Retina (tissue), 1 donor: ENCODE data around the gene ARID5A.

Experiments
- DNase-seq: peaks from one replicate; pipeline ENCODE4 v3.0.0-alpha.2; 2016

Gene ARID5A

DNA sequence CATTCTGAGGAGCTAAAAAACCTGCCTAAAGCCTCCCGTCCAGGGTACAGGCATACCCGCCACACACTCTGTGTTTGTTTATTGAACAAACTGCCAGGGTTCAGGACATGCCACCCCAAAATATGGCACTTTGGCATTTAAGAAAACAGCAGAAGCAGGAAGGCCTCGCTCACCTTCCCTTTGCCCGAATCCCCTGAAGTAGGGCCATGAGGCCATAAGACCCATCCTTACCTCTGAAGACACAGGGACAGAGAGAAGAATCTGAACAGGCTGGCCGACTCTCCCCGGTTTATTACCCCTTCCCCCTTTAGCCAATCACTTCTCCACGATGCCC is 29.7 kb upstream of the ARID5A start:
- no peak for DNase-seq

DNA sequence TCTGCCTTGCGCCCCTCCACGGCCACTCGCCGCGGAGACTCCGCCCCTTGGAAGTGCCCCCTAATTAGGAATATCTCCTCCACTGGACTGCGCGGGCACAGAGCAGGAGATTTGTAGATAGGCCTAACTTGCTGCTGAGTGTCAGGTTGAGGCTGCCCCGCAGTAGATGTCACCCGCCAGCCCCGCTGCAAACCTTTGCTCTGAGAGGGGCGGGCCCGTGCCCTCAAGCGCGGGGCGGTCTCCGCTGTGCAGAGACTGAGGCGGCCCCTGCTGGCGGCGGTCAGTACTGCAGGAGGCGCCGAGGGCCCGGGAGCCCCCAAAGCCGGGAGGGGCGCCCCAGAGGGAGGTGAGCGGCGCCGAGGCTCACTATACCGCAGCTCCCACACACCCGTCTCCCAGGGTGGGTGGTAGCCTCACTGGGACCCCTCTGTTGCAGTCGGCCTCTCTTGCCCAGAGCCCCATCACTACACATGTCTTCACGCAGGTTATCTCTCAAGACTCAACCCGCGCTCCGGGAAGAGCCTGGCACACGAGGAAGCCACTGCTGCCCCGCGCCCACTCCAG is 28.5 kb upstream of the ARID5A start:
- peak; percentile 92 for DNase-seq

DNA sequence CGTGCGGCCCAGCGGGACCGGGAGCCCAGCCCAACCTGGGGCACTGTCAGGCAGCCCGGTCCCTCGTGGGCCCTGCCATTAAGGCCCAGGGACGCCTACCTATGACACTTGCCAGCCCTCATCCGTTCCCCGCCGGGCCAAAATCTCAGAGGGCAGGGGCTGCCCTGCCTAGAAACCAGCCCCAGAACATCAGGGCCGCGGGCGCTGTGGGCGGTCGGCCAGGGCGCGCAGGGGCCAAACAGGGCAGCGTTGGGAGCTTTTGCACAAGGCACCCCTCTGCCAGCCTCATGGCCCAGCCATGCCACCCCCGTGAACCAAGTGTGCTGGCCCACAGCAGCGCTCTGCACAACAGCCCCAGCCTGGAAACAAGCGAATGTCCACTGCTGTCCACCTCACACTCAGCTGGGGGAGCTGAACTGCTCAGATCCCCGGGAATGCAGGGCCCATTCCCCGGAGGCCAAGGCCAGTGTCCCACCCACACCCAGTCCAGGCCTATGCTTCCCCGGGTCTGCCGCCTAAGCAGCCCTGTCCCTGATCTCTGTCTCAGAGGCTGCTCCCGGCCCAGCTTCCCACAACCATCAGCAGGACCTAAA is 27.9 kb upstream of the ARID5A start:
- no peak for DNase-seq

DNA sequence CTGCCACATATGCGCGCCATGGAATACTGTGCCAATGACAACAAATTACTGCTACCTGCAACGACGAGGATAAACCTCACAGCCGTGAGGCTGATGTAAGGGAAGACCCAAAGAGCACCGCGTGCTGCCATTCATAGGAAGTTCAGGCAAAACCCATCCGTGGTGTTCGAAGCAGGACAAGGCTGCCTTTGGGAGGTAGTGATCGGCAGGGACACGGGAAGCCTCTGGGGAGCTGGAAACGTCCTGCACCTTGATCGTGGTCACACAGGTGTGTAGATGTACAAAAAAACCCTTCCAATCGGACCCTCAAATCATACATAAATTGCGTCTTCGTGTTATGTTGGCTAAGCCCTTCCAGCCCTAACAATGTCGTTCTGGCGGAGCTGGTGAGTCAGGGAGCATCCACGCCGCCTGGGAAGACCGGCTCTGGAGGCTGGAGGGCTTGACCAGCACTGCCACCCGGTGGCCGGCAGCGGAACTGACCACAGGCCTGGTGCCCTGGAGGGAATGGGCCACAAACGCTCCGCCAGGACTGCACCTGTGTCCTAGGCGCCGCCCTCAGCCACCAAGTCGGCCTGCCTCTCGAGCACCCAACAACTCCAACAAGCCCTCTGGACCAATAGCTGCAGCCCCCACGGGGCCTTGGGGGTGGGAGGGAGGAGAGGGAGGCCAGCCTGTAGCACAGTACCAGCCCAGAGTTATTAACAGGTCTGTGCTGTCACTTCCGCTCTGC is 27.3 kb upstream of the ARID5A start:
- peak; percentile 93 for DNase-seq

DNA sequence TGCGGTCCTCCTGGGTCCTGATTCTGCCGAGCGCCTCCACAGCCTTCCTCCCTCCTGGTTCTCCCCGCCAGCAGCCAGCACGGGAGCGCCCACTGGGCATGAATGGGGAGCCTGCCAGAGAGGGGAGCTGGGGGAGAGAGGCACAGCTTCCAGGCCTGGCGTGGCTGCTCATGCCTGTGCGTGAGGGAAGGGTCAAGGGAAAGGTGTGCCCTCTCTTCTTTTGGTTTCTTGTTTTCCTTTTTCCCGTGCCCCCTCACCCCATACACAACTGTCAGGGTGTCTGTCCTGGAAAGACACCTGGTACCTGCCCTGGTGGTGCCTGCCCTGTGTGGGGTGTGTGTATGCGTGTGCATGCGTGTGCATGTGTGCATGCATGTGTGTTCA is 26.7 kb upstream of the ARID5A start:
- no peak for DNase-seq

DNA sequence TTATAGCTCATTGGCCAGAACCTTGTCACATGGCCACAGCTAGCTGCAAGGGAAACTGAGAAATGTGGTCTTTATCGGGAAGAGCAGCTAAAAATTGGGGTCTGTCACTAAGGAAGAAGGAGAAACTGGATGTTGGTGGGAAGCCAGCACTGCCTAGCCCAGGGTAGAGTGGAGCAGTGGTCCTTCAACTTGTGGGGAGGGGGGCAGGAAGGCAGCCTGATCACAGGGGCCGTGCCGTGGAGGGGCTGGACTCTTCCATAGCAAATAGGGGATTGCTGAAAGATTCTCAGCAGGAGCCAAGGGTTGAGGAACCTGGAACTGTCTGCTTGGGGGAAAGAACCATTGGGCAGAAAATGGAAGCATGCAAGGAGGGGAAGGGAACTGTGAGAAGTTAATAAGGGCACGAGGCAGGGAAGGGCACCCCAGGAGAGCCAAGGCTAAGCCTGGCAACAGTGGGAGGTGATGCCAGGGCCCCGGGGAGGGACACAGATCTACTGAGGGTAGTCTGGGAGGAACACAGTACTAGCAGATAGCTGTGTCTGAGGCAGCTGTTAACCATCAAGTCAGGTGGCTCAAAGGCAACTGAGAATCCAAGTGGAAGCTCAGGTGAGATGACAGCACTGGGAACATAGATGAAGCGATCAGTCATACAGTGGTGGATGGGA is 25.5 kb upstream of the ARID5A start:
- no peak for DNase-seq

DNA sequence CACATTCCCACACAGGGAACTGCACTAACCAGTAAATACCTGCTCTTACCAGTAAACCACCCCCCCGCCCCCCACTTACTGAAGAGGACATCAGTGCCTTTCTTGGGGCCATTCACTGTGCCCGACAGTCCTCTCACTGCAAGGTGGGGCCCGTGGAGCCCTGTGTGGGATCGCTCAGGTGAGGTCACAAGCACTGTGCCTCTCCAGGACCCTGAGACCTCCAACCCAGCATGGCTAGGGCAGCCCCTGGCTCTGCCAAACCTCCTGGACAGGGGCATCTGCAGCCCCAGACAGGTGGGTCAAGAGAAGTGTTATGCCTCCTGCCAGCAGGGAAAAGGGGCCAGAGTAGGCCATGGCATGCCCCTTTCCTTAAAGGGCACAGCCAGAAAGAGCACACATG is 24.7 kb upstream of the ARID5A start:
- no peak for DNase-seq

DNA sequence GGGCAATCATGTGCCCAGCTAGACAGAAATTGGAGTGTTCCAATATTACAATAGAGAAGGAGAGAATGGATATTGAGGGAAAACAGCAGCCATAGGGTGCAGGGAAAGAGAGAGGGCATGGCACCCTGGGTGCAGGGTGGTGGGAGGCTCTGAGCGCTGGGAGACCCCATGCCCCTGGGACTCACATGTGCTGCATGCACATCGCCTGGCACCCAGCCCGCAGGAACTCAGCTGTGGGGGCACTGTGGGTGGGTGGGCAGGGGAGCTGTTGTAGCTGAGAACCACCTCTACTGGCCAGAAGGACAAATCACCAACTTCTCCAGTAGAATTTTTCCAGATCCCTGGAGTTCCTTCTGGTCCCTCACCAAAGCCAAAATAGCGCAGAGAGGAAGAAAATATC is 24.2 kb upstream of the ARID5A start:
- DNase-seq = no peak

DNA sequence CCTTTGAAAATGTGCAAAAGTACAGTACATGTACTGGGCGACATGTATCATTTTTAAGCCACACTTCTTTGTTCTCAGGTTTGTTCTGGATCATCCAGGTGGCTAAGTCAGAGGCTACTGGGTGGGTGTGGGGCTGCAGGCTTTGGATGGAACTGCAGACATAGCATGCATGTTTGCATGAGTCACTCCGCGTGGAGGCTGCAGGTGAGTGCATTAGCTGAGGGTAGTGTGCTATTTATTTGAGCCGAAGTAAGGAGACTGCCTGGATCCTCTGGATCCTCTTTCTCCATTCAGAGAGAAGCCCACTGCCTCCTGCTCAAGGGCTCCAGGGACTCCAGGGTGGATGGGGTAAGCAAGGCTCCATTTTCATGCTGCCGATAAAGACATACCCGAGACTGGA is 22.0 kb upstream of the ARID5A start:
- no peak for DNase-seq

DNA sequence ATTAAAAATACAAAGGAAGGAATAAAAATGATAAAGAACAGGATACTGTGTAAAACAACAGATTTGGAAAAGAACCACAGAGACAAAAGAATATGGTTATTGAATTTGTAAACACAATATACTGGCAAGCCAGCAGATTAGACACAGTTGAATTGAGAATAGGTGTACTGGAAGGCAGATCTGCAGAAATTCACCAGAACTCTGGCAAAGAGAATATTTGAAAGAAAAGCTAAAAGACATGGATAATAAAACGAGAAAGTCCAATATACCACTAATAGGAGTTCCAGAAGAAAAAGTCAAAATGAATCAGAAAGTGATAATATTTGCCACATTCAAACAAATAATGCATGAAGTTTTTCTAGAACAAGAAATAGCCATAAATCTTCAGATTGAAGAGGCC is 19.5 kb upstream of the ARID5A start:
- DNase-seq = no peak

DNA sequence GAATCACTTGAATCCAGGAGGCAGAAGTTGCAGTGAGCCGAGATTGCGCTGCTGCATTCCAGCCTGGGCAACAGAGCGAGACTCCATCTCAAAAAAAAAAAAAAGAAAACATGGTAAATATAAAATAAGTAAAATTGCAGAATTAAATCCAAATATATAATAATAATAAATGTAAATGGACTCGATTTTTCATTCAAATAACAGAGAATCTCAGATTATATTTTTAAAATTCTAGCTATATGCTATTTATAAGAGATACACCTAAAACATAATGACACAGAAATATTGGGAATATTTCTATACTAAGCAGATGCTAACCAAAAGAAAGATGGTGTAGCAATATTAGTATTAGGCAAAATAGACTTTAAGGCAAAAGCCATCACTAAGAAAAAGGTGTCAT is 16.3 kb upstream of the ARID5A start:
- no peak for DNase-seq

DNA sequence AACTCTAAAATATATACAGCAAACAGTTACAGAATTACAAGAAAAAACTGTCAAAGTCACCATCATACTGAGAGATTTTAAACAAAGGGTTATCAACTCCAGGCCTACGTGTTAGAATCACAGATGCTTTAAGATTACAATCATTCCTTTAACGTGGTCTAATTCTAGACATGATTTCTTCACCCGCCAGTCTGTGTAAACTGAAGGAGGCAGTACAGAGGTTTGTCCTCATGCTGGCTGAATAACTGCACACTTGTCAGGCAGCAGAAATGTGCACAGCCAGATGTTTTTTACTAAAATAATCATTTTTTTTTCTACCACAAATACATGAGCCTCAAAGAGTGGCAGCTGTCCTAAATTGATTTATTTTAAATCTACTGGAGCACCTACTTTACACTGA is 15.9 kb upstream of the ARID5A start:
- no peak for DNase-seq

DNA sequence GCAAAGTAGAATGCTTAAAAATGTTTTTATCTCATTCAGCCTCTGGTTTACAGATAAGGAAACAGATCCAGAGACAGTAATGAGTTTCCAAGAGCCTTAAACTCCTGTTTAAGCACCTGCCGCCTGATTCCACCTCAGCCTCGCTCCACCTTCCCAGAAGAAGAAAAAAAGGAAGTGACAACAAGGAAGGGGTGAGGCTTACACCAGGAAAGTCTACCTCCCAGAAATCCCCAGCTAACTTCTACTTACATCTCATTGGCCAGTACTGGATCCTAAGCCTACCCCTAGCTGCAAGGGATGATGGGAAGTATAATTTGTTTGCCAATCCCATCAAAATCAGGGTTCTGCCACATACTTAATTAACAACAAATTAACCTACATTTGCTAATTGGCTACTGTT is 15.3 kb upstream of the ARID5A start:
- DNase-seq = no peak

DNA sequence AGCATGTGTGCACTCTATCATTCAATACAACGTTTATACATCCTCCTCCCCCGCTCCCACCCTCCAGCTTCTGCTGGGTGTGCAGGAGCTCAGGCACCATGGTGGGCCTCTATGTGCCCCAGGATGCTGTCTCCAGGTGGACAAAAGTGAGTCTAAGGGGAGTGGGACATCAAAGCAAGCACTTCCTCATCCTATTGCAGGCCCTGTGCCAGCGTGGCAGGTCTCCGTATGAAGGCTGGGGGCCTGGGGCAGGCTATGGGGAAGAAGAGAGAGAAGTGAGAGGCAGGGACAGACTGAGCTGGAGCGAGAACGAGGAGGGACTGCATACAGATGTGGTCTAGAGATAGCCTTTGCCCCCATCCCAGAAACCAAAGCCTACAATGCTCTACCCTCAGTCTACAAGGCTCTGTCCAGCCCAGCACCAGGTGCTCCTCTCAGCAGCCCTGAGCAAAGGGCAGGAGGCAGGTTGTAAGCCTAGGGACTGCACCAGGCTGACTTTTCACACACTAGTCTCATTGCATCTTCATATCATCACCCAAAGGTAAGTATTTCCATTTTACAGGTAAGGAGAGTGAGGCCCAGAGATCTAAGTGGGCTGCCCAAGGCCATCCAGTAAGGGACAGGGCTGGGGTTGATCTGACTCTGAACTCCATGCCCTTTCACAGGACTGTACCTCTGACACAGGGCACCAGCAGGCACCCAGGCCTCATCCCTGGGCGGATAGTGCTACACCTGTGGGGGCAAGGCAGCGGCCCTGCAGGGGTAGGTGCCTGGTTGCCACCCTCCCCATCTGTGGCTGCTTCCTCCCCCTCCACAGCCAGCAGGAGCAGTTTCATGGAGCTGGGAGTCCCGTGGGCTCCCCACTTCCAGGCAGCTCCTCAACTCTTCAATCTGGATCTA is 14.0 kb upstream of the ARID5A start:
- DNase-seq = no peak

DNA sequence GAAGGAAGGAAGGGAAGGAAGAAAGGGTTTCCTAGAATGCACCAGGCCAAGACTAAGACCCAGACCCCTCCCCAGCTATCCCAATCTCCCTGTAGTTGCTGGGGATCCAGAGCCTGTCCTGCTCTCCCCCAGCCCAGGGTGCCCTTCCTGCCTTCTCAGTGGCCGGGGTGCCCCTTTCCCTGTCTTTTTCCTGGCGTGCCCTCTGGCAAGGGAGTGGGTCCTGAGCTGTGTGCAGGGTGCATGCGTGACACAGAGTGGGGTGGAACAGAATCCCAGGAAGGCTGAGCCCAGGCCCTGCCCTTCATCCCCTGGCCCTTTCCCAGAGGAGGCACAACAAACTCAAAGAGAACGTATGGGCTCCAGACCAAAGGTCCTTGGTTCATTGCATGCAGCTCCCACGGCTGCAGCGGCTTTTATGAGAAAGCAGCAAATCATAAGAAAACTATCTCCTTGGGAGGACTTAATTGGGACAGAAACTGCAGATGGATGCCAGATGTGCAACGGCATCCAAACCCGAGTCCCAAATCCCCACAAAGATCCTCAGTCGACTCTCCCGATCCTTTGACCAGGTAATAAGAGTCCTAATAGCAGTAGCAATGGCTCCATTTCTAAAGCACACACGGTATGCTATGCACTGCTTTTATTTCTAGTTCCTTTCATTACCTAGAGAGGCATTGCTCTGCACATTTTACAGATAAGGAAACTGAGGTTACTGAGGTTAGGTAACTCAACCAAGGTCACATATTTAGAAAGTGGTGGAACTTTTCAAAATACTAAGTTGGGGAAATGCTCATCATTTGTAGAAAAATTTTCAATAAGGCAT is 12.7 kb upstream of the ARID5A start:
- DNase-seq = no peak

DNA sequence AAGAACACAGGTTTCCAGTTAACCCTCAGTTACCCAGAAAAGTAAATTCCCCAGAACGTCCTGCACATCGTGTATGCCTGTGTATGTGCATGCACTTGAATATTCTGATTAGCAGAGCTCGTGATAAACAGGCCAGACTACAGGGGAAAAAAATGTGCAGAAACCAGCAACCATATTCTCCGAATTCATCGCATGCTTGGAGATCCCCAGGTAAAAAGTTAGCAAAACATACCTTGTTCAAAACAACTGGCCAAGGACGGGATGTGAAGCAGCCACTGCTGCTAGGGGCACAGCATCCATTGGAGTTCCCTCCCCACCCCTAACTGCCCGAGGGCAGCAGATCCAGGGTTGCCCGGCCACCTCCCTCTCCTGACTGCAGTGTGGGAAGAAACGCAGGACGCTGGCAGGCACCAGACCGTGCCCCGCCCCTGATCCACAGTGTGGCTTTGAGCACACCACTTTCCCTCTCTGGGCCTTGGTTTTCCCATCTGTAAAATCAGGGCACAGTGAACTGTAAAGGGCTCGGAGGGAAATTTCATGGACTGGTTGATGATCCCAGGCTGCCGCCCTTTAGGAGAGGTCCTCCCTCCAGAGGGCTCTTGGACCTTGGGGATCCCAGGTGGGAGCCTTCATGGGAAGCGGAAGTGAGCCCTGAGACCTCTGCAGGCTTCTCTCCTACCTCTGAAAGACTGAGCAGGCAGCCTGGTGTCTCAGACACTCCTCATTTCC is 11.9 kb upstream of the ARID5A start:
- no peak for DNase-seq

DNA sequence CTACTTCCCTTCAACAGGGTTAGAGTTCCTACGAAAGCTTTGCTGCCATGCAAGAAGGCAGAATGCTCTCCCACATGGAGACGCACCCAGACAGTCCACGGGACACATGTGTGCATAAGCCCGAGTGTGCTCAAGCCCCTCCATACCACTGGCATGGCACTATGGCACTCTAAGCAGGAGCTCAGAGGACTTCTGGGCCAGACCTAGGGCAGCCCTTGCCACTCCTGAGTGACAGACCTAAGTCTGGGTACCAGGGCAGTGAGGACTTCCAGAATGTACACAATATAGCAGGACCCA is 11.4 kb upstream of the ARID5A start:
- no peak for DNase-seq

DNA sequence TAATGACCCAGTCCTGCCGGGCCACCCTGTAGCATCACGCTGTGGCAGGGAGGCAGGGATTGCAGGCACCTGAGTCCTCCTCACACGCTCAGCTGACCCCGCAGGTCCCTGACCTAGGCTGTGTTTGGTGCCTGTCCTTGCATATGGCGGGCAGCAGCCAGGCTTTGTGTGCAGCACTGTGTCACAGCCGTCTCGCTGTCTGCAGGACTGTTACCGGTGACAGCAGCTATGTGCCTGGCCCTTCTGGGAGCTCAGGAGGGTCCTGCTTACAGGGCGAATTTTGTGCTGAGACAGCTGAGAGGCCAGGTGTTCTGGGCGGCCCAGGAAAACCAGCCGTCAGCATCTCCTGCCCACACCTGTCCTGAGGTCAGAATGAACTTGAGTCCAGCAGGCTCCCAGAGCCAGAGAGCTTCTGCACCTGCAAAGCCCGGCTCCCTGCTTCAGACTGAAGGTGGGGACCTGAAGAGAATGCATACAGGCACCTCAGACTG is 10.4 kb upstream of the ARID5A start:
- DNase-seq = no peak

DNA sequence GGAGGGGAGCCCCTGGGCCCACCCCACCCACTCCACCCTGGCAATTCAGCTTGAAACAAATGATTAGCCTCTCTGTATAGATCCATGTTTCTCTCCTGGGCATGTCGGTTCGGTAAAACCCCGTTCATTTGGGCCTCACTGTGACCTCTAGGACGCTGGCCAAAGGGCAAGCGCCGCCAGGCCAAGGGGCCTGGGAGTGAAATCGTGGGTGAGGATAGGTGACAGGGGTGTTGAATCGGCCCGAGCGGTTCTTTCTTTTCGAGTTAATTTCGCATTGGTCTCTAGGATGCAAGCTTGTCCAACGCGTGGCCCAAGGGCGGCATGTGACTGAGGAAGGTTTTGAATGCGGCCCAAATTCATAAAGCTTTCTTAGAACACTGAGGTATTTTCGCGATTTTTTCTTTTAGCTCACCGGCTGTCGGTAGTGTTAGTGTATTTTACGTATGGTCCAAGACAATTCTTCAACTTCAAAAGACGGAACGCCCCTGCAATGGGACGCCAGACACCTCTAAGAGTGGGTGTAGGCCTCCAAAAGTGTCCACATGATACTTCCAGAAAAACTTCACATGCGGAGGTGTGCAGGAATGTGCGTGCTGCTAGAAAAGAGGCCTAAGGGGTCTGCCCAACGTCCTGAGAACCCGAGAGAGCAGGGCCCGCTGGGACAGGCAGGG is 9.8 kb upstream of the ARID5A start:
- DNase-seq = no peak

DNA sequence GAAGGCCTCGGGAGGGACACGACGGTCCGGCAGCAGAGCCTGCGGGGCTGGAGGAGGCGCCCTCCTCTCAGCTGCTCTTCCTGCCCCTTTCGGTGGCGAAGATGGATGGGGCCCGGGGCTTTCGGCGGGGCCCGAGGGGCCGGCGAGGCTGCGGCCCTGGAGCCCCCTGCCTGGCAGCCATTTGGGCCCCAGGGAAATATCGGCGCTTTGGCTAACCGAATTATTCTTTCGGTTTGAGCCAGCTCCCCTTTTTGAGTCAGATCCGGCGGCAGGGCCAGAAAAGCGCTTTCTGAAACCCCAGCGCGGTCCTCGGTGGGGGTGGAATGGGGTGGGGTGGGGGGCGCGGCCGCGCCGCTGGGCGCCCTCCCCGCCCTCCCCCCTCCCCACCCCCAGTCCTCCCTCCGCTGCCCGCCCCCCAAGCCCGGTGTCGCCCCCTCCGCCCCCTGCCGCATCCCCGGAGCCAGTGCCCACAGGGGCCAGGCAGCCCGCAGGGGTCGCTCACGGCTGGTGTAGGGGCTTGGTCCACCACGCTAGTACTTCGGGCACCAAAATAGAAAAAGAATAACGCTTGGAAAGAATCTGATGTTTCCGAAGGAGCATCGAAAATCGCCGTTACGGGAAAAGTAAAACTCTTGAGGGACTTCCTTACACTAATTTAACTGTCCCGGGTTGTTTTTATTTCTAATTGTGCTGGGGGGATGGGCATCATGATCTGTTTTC is 9.1 kb upstream of the ARID5A start:
- peak; percentile 66 for DNase-seq
